ENCODE results near the gene CYP2U1. TPM values are rescaled to one million over a fixed set of nuclear protein-coding genes. Genes with fewer than 3 reads are reported as not detected.

Gene CYP2U1
- total and polyA plus RNA-seq, 2 experiments from 2014 or later, result 3.2 to 9.9 TPM

GRCh38 chr4:107996949-107997788 is 65.8 kb downstream of the CYP2U1 start:
- no peak for DNase-seq (ENCODE audit: low spot score)
- peaks cover 11% of the 10 kb centered on the region for H3K4me1 ChIP-seq (ENCODE audit: insufficient read depth)
- Mint-ChIP-seq H3K36me3 (ENCODE audit: low read depth) (peaks cover 53% of the 10 kb centered on the region), H3K4me3 (no peak overlapping the region), H3K27ac (no peak overlapping the region; the same call in 1 of the 2 replicates), H3K27me3 (ENCODE audit: insufficient read depth, low read depth, poor library complexity) (no peaks in the 10 kb centered on the region), H3K4me1 (peaks cover 19% of the 10 kb centered on the region), H3K9me3 (peaks cover 4% of the 10 kb centered on the region; the same call in 2 of the 3 replicates)
- peaks cover 58% of the 10 kb centered on the region for H3K79me2 ChIP-seq (replicated peaks; ENCODE audit: insufficient read depth)
- H2AFZ ChIP-seq, result no peak overlapping the region
- H3K4me2 ChIP-seq, result no peak overlapping the region
- H3K36me3 ChIP-seq (ENCODE audit: insufficient read depth), result no peaks in the 10 kb centered on the region; the same call in 1 of the 2 replicates
- no peaks in the 10 kb centered on the region for H3K27me3 ChIP-seq (ENCODE audit: insufficient read depth)
- peaks cover 24% of the 10 kb centered on the region for H4K20me1 ChIP-seq (replicated peaks; ENCODE audit: insufficient read depth)
- no peak for TF ChIP-seq JUNB (IDR thresholded peaks at IDR 0.05; ENCODE audit: unreplicated experiment)
- TF ChIP-seq ZNF114 (CRISPR knock-in tag; IDR thresholded peaks at IDR 0.05), result no peak
- no peak for TF ChIP-seq EZH2 (IDR thresholded peaks at IDR 0.05; ENCODE audit: low read depth, unreplicated experiment)
- no peaks in the 10 kb centered on the region for H3F3A ChIP-seq (replicated peaks; ENCODE audit: low read depth)
- no peaks in the 10 kb centered on the region; the same call in 1 of the 2 replicates for H3K9me2 ChIP-seq (ENCODE audit: insufficient read depth)
- ATAC-seq, result no peak
- H3K27ac ChIP-seq (ENCODE audit: low read depth), result no peak overlapping the region
- H3K4me3 ChIP-seq, result no peak overlapping the region

DNA sequence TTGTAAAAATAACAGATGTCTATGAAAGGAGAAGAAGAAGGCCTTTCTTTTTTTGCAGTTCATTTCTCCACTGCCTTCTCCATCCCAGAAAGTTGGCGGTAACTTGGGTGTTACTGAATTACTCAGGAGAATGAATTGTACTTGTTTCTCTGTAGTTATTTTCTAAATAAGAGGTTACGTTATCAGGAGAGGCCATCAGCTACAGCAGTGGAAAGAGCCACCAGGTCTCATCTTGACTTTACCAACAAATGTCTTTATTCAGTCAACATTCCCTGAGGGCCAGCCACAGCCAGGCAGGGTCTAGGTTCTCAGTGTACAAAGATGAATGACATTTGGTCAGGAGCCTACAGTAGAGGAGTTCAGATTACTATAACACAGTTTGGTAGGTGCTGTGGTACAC is 66.4 kb downstream of the CYP2U1 start:
- no peak for ATAC-seq
- no peaks in the 10 kb centered on the region for H3K27me3 Mint-ChIP-seq (ENCODE audit: insufficient read depth, low read depth, poor library complexity)
- no peak overlapping the region for H3K4me2 ChIP-seq
- H3K79me2 ChIP-seq (replicated peaks; ENCODE audit: insufficient read depth), result peaks cover 52% of the 10 kb centered on the region
- peaks cover 8% of the 10 kb centered on the region for H3K9me3 Mint-ChIP-seq
- no peak overlapping the region for H3K4me3 ChIP-seq
- H3K4me1 Mint-ChIP-seq, result peaks cover 19% of the 10 kb centered on the region
- no peak overlapping the region for H3K27ac ChIP-seq (ENCODE audit: low read depth)
- H3K36me3 ChIP-seq (ENCODE audit: insufficient read depth), result no peaks in the 10 kb centered on the region; the same call in 1 of the 2 replicates
- no peak overlapping the region for H3K4me3 Mint-ChIP-seq
- H3K4me1 ChIP-seq (ENCODE audit: insufficient read depth), result peaks cover 11% of the 10 kb centered on the region
- DNase-seq (ENCODE audit: low spot score), result no peak
- peaks cover 23% of the 10 kb centered on the region for H4K20me1 ChIP-seq (replicated peaks; ENCODE audit: insufficient read depth)
- H3F3A ChIP-seq (replicated peaks; ENCODE audit: low read depth), result no peaks in the 10 kb centered on the region
- H3K9me2 ChIP-seq (ENCODE audit: insufficient read depth), result no peaks in the 10 kb centered on the region; the same call in 1 of the 2 replicates
- peaks cover 59% of the 10 kb centered on the region for H3K36me3 Mint-ChIP-seq (ENCODE audit: low read depth)
- no peaks in the 10 kb centered on the region for H3K27me3 ChIP-seq (ENCODE audit: insufficient read depth)
- no peak overlapping the region for H2AFZ ChIP-seq
- peak overlapping the region; percentile 42; the same call in 1 of the 2 replicates for H3K27ac Mint-ChIP-seq
- TF ChIP-seq ZNF114 (CRISPR knock-in tag; IDR thresholded peaks at IDR 0.05) (no peak), JUNB (IDR thresholded peaks at IDR 0.05; ENCODE audit: unreplicated experiment) (no peak), STAT1 (IDR thresholded peaks at IDR 0.05; ENCODE audit: unreplicated experiment) (no peak), CREB1 (CRISPR knock-in tag; IDR thresholded peaks at IDR 0.05; ENCODE audit: low read depth) (no peak), POLR2AphosphoS5 (IDR thresholded peaks at IDR 0.05; ENCODE audit: low read depth) (no peak), EZH2 (IDR thresholded peaks at IDR 0.05; ENCODE audit: low read depth, unreplicated experiment) (no peak), NANOG (IDR thresholded peaks at IDR 0.05; ENCODE audit: borderline replicate concordance) (no peak), ZNF462 (CRISPR knock-in tag; IDR thresholded peaks at IDR 0.05) (no peak), EZH2phosphoT487 (IDR thresholded peaks at IDR 0.05; ENCODE audit: unreplicated experiment) (no peak), ZNF331 (CRISPR knock-in tag; IDR thresholded peaks at IDR 0.05; ENCODE audit: low read depth) (no peak)
- TF ChIP-seq, protein P1, sequence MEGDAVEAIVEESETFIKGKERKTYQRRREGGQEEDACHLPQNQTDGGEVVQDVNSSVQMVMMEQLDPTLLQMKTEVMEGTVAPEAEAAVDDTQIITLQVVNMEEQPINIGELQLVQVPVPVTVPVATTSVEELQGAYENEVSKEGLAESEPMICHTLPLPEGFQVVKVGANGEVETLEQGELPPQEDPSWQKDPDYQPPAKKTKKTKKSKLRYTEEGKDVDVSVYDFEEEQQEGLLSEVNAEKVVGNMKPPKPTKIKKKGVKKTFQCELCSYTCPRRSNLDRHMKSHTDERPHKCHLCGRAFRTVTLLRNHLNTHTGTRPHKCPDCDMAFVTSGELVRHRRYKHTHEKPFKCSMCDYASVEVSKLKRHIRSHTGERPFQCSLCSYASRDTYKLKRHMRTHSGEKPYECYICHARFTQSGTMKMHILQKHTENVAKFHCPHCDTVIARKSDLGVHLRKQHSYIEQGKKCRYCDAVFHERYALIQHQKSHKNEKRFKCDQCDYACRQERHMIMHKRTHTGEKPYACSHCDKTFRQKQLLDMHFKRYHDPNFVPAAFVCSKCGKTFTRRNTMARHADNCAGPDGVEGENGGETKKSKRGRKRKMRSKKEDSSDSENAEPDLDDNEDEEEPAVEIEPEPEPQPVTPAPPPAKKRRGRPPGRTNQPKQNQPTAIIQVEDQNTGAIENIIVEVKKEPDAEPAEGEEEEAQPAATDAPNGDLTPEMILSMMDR (conservative IDR thresholded peaks at IDR 0.05; ENCODE audit: low read depth in 2 of 2), result no peak
